Nephron (organoid): ENCODE results near the gene NPTX2.

Experiments used
- H3K27ac Mint-ChIP-seq, 3 experiments: 2 replicates each; pipeline ENCODE4 v1.8.0; 2020; ENCODE audit warnings: mixed read lengths in 3 of 3, mild to moderate bottlenecking in 2 of 3, moderate library complexity in 1 of 3
- H3K27me3 Mint-ChIP-seq: 2 replicates; pipeline ENCODE4 v1.8.0; 2021; ENCODE audit warnings: low read depth, mild to moderate bottlenecking, moderate library complexity, mixed read lengths
- H3K36me3 Mint-ChIP-seq: 2 replicates; pipeline ENCODE4 v1.8.0; 2020; ENCODE audit warnings: low read depth, mixed read lengths
- H3K4me1 Mint-ChIP-seq: 2 replicates; pipeline ENCODE4 v1.8.0; 2020; ENCODE audit warnings: mixed read lengths
- H3K4me3 Mint-ChIP-seq, 3 experiments: 2 replicates each; pipeline ENCODE4 v1.8.0; 2020; ENCODE audit warnings: mild to moderate bottlenecking in 3 of 3, mixed read lengths in 3 of 3, moderate library complexity in 2 of 3
- H3K9me3 Mint-ChIP-seq: 2 replicates; pipeline ENCODE4 v1.8.0; 2020; ENCODE audit warnings: mixed read lengths
- TF ChIP-seq, protein P1 (sequence below), 3 experiments: fragments of 200-600 bp; sonication (generic); IDR thresholded peaks; one replicate each; pipeline ENCODE4 v1.5.0; 2021; ENCODE audit warnings: antibody characterized with exemption in 3 of 3; ENCODE audit not compliant: unreplicated experiment in 3 of 3

NPTX2 gene

DNA sequence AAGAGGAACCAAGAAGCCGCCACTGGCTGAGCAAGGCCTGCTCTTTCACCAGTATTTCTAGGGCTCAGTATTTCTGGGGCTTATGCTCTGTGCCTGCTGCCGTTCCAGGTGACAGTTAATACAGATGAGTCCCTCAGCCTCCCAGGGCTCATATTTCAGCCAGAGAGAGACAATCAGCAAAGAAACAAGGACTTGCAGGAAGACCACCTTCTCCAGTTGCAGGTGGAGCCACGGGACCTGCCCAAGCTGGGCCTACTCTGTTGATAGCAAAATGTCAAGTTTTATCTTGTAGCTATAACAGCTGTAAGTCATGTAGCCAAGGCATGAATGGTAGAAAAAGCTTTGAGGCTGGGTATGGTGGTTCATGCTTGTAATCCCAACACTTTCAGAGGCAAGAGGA, 42.7 kb downstream of the NPTX2 start:
- no peaks in the 10 kb centered on the region for H3K36me3 Mint-ChIP-seq
- peaks cover 9% of the 10 kb centered on the region for H3K27me3 Mint-ChIP-seq

DNA sequence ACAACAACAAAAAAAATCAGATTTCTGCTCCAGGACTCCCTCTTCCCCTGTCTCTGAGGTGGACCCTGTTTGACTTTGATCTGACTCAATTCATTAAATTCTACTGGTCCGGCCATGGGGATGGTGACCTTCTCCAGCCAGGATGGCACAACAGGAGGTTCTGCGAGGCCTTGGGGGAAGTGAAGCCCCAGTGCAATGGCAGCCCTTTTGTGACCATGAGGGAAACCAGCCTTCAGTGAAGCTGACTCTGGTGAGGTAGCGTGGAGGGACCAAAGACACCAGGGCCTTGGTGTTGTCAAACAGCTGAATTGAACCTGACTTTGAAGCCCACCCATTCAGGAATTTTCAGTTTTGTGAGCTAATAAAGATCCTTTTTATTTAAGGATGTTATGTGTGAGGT, 44.5 kb downstream of the NPTX2 start:
- TF ChIP-seq, protein P1, sequence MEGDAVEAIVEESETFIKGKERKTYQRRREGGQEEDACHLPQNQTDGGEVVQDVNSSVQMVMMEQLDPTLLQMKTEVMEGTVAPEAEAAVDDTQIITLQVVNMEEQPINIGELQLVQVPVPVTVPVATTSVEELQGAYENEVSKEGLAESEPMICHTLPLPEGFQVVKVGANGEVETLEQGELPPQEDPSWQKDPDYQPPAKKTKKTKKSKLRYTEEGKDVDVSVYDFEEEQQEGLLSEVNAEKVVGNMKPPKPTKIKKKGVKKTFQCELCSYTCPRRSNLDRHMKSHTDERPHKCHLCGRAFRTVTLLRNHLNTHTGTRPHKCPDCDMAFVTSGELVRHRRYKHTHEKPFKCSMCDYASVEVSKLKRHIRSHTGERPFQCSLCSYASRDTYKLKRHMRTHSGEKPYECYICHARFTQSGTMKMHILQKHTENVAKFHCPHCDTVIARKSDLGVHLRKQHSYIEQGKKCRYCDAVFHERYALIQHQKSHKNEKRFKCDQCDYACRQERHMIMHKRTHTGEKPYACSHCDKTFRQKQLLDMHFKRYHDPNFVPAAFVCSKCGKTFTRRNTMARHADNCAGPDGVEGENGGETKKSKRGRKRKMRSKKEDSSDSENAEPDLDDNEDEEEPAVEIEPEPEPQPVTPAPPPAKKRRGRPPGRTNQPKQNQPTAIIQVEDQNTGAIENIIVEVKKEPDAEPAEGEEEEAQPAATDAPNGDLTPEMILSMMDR (IDR thresholded peaks at IDR 0.05; ENCODE audit: unreplicated experiment in 3 of 3), result no peak
- H3K4me3 Mint-ChIP-seq, result no peak overlapping the region
- H3K27ac Mint-ChIP-seq, result no peak overlapping the region
- H3K27me3 Mint-ChIP-seq, result peaks cover 13% of the 10 kb centered on the region
- H3K4me1 Mint-ChIP-seq, result no peaks in the 10 kb centered on the region
- no peaks in the 10 kb centered on the region for H3K36me3 Mint-ChIP-seq
- peaks cover 5% of the 10 kb centered on the region for H3K9me3 Mint-ChIP-seq

More for the DNA sequence above, 42.7 kb downstream of the NPTX2 start:
- Mint-ChIP-seq H3K4me3 (no peak overlapping the region), H3K9me3 (peaks cover 5% of the 10 kb centered on the region), H3K27ac (no peak overlapping the region), H3K4me1 (no peaks in the 10 kb centered on the region)
- TF ChIP-seq, protein P1 (IDR thresholded peaks at IDR 0.05; ENCODE audit: unreplicated experiment in 3 of 3), result no peak

DNA sequence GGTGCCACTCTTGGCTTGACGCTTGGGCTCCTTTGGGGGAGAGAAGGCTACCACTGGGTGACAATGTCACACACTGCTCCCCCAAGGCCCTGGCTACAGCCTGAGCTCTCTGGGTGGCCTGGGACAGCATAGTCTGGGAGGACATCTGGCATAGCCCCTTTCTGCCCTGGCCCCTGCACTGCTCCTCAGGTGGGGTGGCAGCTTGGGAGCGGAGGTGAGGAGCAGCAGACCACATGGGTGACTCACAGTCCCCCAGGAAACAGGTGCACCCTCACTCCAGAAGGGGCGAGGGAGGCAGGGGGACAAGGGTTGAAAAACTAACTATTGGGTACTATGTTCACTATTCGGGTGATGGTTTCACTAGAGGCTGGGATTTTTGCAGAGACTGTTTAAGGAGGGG, 45.2 kb downstream of the NPTX2 start:
- TF ChIP-seq, protein P1 (IDR thresholded peaks at IDR 0.05; ENCODE audit: unreplicated experiment in 3 of 3), result no peak
- Mint-ChIP-seq H3K36me3 (no peaks in the 10 kb centered on the region), H3K27ac (no peak overlapping the region), H3K4me1 (no peaks in the 10 kb centered on the region), H3K4me3 (no peak overlapping the region), H3K27me3 (peaks cover 14% of the 10 kb centered on the region), H3K9me3 (peaks cover 5% of the 10 kb centered on the region)

DNA sequence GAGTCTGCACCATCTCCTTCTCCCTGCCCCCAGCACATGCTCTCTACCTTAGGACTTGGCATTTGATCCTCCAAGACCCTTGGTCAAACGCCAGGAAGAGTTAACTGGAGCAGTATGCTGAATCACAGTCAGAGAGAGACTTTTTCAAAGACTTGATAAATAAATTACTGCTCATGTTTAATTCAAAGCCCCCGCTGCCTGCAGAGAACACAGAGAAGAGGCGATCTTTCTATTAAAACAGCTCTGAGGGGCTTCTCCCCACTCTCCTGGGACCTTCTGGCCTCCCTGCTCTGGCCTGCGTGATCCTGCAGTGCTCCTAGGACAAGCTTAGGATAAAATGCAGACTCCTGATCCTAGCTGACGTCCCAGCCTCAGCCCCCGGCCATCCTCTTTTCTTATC, 47.8 kb downstream of the NPTX2 start:
- TF ChIP-seq, protein P1 (IDR thresholded peaks at IDR 0.05; ENCODE audit: unreplicated experiment in 3 of 3), result no peak
- H3K36me3 Mint-ChIP-seq, result no peaks in the 10 kb centered on the region
- no peak overlapping the region for H3K4me3 Mint-ChIP-seq
- no peak overlapping the region for H3K27ac Mint-ChIP-seq
- peaks cover 5% of the 10 kb centered on the region for H3K9me3 Mint-ChIP-seq
- peaks cover 19% of the 10 kb centered on the region for H3K27me3 Mint-ChIP-seq
- peaks cover 10% of the 10 kb centered on the region for H3K4me1 Mint-ChIP-seq

DNA sequence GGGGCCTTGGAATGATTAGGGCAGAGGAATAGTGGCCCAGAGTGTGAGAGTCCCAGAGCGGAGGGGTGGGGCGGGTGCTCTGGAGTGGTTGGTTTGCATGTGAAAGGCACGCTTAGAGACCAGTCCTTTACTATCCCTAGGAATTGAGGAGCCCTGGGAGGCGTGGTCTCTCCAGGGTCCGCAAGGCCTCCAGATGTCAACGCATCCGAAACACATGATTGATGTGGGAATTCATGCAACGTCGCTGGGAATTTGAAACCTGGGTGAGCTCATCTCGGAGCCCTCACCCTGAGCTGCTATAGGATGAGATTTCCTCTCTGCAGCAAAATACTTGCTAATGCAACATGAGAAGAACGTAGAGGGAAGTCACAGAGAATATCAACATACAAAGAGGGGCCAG, 51.2 kb downstream of the NPTX2 start:
- Mint-ChIP-seq H3K27ac (no peak overlapping the region), H3K36me3 (no peaks in the 10 kb centered on the region), H3K9me3 (peaks cover 8% of the 10 kb centered on the region), H3K4me1 (peaks cover 11% of the 10 kb centered on the region), H3K4me3 (no peak overlapping the region), H3K27me3 (peaks cover 21% of the 10 kb centered on the region)
- TF ChIP-seq, protein P1 (IDR thresholded peaks at IDR 0.05; ENCODE audit: unreplicated experiment in 3 of 3), result no peak

DNA sequence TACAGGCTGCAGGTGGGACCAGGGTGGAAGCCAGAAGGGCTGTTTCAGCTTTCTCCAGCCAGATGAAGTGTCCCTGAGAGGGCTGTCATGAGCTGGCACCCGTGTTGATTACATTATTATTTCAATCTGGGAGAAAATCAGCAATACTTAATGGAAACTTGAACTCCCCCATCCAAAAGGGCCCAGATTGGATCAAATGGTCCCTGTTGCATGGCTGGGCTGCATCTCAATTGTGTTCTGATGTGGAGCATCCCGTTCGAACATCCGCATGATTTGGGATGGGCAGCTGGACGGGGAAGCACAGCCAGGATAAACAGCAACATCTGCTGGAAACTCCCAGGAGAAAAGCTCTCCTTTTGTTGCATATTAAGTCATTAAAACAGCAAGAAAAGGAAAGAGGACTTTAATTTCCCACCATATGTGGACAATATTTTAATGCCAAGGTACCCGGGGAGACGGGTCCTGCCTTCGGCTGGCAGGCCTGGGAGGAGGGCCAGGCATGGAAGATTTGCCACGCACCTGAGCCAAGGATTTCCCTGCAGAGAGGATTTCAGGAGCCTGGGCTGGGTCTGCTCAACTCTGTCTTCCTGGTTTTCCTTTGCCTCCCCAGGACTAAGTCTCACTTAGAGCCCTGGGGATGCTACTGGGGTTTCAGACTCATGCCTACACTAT, 52.4 kb downstream of the NPTX2 start:
- peaks cover 3% of the 10 kb centered on the region for H3K9me3 Mint-ChIP-seq
- TF ChIP-seq, protein P1 (IDR thresholded peaks at IDR 0.05; ENCODE audit: unreplicated experiment in 3 of 3), result no peak
- H3K36me3 Mint-ChIP-seq, result no peaks in the 10 kb centered on the region
- no peak overlapping the region for H3K27ac Mint-ChIP-seq
- peaks cover 11% of the 10 kb centered on the region for H3K4me1 Mint-ChIP-seq
- H3K27me3 Mint-ChIP-seq, result peaks cover 20% of the 10 kb centered on the region
- no peak overlapping the region for H3K4me3 Mint-ChIP-seq
